Thyroid gland (tissue), 4 donors: ENCODE data around the gene FASLG. TPM values are rescaled to one million over a fixed set of nuclear protein-coding genes. Genes with fewer than 3 reads are reported as not detected.
A peak's percentile ranks its signal among the peaks of the same experiment; 100 is the strongest.
"Not testable (repeated sequence)": the region's sequence is repeated elsewhere in the genome, so short reads cannot be mapped to it uniquely, and the experiment has no call there.

Source experiments
- DNase-seq, 2 donors: peaks; one replicate each; pipeline ENCODE4 v3.0.0-alpha.2; 2019
- H3K27ac ChIP-seq, 3 donors: fragments of 200-600 bp; sonication (generic); 1 replicate in 2 of 3; 2 replicates in 1 of 3; pipeline ENCODE4 v1.5.1; 2016 to 2019; ENCODE audit warnings: mild to moderate bottlenecking in 1 of 3, moderate library complexity in 1 of 3
- H3K27me3 ChIP-seq: fragments of 200-600 bp; sonication (generic); one replicate; pipeline ENCODE4 v1.5.1; 2019
- H3K36me3 ChIP-seq, 2 donors: fragments of 200-600 bp; sonication (generic); one replicate each; pipeline ENCODE4 v1.5.1; 2016 to 2019
- H3K4me1 ChIP-seq, 2 donors: fragments of 200-600 bp; sonication (generic); one replicate each; pipeline ENCODE4 v1.5.1; 2017 to 2019
- H3K4me3 ChIP-seq, 3 donors: fragments of 200-600 bp; sonication (generic); replicated peaks in 1 of 3; 1 replicate in 2 of 3; 2 replicates in 1 of 3; pipeline ENCODE4 v1.5.1; 2016; ENCODE audit warnings: mild to moderate bottlenecking in 1 of 3
- H3K9me3 ChIP-seq: fragments of 200-600 bp; sonication (generic); one replicate; pipeline ENCODE4 v1.5.1; 2017
- POLR2A ChIP-seq, 2 donors: fragments of 450-650 bp; IDR thresholded peaks; one replicate each; pipeline ENCODE4 v1.6.1; 2017; ENCODE audit warnings: antibody characterized with exemption in 2 of 2, mild to moderate bottlenecking in 2 of 2, moderate library complexity in 1 of 2
- WGBS, 2 donors: methylation state at CpG; one replicate each; pipeline ENCODE4 v1.1.5; 2017; 5-methylcytosine and 5-hydroxymethylcytosine counted together
- intact Hi-C: fragments of 100-400 bp; cut with DNase I; formaldehyde crosslinking; loops from one replicate; pipeline ENCODE4 v1.15.1; 2023
- total RNA-seq, 4 donors: library from RNA; depleted of rRNA; stranded (reverse); fragments of >200 nt; gene quantifications; one replicate each; pipeline ENCODE4 v1.2.3, GENCODE V29; 2016
- TF ChIP-seq, protein P1 (sequence below), 6 experiments: fragments of 200-600 bp in 3 of 6; fragments of 450-650 bp in 3 of 6; sonication (generic) in 3 of 6; IDR thresholded peaks; one replicate each; pipeline ENCODE4 v1.5.1; 2016 to 2019; ENCODE audit warnings: antibody characterized with exemption in 6 of 6, mild to moderate bottlenecking in 2 of 6, inconsistent platforms in 1 of 6, moderate library complexity in 1 of 6

Gene FASLG
- total RNA-seq, 4 donors from 2014 or later = 0.33 to 0.73 TPM; not detected in 2

- WGBS, 2 donors = 65 to 68% methylated on average over 1 of the region's 1 CpG
- H3K4me1 ChIP-seq = no peaks in the 10 kb centered on the region
- H3K27me3 ChIP-seq = no peaks in the 10 kb centered on the region
- peaks cover 0 to 3% of the 10 kb centered on the region in 2 donors for H3K36me3 ChIP-seq
- H3K4me3 ChIP-seq = no peak overlapping the region
- no peak for DNase-seq
- H3K27ac ChIP-seq = no peak overlapping the region
- no peaks in the 10 kb centered on the region for H3K9me3 ChIP-seq
- intact Hi-C loops = no loop called here
- no peak for TF ChIP-seq POLR2A (IDR thresholded peaks at IDR 0.05)
- TF ChIP-seq, protein P1, sequence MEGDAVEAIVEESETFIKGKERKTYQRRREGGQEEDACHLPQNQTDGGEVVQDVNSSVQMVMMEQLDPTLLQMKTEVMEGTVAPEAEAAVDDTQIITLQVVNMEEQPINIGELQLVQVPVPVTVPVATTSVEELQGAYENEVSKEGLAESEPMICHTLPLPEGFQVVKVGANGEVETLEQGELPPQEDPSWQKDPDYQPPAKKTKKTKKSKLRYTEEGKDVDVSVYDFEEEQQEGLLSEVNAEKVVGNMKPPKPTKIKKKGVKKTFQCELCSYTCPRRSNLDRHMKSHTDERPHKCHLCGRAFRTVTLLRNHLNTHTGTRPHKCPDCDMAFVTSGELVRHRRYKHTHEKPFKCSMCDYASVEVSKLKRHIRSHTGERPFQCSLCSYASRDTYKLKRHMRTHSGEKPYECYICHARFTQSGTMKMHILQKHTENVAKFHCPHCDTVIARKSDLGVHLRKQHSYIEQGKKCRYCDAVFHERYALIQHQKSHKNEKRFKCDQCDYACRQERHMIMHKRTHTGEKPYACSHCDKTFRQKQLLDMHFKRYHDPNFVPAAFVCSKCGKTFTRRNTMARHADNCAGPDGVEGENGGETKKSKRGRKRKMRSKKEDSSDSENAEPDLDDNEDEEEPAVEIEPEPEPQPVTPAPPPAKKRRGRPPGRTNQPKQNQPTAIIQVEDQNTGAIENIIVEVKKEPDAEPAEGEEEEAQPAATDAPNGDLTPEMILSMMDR (IDR thresholded peaks at IDR 0.05) = no peak
Observed at GRCh38 chr1:172616195-172616594, 42.7 kb upstream of the FASLG start.

DNA sequence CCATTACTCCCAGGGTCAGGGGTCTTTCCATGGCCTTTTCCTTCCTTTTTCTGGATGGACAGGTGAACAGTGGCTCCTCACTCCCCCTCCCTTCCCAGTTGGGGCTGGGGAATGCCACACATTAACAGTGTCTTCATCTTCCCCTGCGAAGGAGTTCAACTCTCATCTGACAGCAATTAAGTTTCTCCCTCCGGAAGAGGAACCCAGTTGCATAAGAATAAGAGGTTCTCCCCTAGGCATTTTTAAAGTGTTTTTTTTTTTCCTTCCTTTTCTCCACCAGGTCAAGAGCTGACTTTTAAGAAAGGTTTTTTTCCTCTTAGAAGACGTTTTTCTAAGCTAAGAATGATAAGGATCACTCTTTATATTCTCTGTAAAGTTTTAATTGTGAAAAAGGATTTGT is 42.3 kb upstream of the FASLG start:
- intact Hi-C loops = no loop called here
- no peak for DNase-seq
- TF ChIP-seq, protein P1 (IDR thresholded peaks at IDR 0.05) = no peak
- no peak for TF ChIP-seq POLR2A (IDR thresholded peaks at IDR 0.05)
- no peak overlapping the region for H3K4me3 ChIP-seq
- H3K9me3 ChIP-seq = no peaks in the 10 kb centered on the region
- no peaks in the 10 kb centered on the region for H3K27me3 ChIP-seq
- no peaks in the 10 kb centered on the region for H3K4me1 ChIP-seq
- no peak overlapping the region for H3K27ac ChIP-seq
- 43 to 48% methylated on average over 3 of the region's 3 CpGs for WGBS, 2 donors
- no peaks in the 10 kb centered on the region for H3K36me3 ChIP-seq

DNA sequence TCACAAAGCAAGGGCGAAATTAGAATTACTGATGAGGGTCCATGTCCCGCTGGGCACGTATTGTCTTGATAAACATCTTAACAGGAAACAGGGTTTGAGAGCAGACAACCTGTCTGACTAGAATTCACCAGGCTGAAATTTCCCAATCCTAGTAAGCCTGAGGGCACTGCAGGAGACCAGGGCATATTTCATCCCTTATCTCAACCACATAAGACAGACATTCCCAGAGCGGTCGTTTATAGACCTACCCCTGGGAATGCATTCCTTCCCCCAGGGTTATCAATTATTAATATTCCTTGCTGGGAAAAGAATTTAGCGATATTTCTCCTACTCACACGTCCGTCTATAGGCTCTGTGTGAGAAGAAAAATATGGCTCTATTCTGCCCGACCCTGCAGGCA is 38.3 kb upstream of the FASLG start:
- intact Hi-C loops, H3K27ac ChIP-seq, DNase-seq, H3K27me3 ChIP-seq, H3K4me1 ChIP-seq, H3K9me3 ChIP-seq, H3K36me3 ChIP-seq, H3K4me3 ChIP-seq: not testable (repeated sequence)
- 89 to 93% methylated on average over 9 of the region's 9 CpGs for WGBS, 2 donors

GRCh38 chr1:172622541-172622940 is 36.4 kb upstream of the FASLG start:
- no peaks in the 10 kb centered on the region for H3K4me1 ChIP-seq
- TF ChIP-seq POLR2A (IDR thresholded peaks at IDR 0.05) = no peak
- TF ChIP-seq, protein P1 (IDR thresholded peaks at IDR 0.05) = no peak
- no peaks in the 10 kb centered on the region for H3K9me3 ChIP-seq
- WGBS, 2 donors = 61 to 78% methylated on average over 3 of the region's 3 CpGs
- H3K4me3 ChIP-seq = no peak overlapping the region
- H3K36me3 ChIP-seq = no peaks in the 10 kb centered on the region
- intact Hi-C loops = no loop called here
- H3K27me3 ChIP-seq = no peaks in the 10 kb centered on the region
- H3K27ac ChIP-seq = no peak overlapping the region
- DNase-seq = peak in 1 of 2 donors; percentile 7

- no peak for DNase-seq
- 86 to 90% methylated on average over 3 of the region's 3 CpGs for WGBS, 2 donors
- no peaks in the 10 kb centered on the region for H3K27me3 ChIP-seq
- H3K36me3 ChIP-seq = no peaks in the 10 kb centered on the region
- no peak overlapping the region for H3K27ac ChIP-seq
- H3K9me3 ChIP-seq = no peaks in the 10 kb centered on the region
- intact Hi-C loops = no loop called here
- H3K4me1 ChIP-seq = no peaks in the 10 kb centered on the region
- TF ChIP-seq POLR2A (IDR thresholded peaks at IDR 0.05) = no peak
- TF ChIP-seq, protein P1 (IDR thresholded peaks at IDR 0.05) = no peak
- no peak overlapping the region for H3K4me3 ChIP-seq
Observed at GRCh38 chr1:172623748-172624147, 35.2 kb upstream of the FASLG start.

DNA sequence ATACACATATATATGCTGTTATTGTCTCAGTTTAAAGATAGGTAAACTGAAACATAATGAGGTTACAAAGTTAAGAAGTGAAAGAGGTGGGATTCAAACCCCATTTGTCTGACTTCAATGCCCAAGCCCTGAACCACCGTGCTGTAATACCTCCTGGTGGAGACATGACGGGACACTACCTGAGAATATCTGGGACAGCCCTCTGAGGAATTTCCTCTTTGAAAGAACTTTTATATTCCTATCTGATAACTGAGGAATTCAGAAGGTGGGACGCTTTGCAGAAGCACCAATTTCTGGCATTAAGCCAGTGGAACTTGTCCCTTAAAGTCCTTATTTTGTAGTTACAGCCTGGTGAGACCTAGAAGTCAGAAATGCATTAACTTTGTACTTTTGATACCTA is 32.1 kb upstream of the FASLG start:
- H3K27ac ChIP-seq = no peak overlapping the region
- no peaks in the 10 kb centered on the region for H3K27me3 ChIP-seq
- 48 to 67% methylated on average over 3 of the region's 3 CpGs for WGBS, 2 donors
- no peak for TF ChIP-seq POLR2A (IDR thresholded peaks at IDR 0.05)
- TF ChIP-seq, protein P1 (IDR thresholded peaks at IDR 0.05) = no peak
- no peaks in the 10 kb centered on the region for H3K9me3 ChIP-seq
- intact Hi-C loops = no loop called here
- H3K36me3 ChIP-seq = no peaks in the 10 kb centered on the region
- DNase-seq = no peak
- no peaks in the 10 kb centered on the region for H3K4me1 ChIP-seq
- no peak overlapping the region for H3K4me3 ChIP-seq
